SK-N-SH treated with all-trans-retinoic acid at 6 μM for 48 hours (cell line): ENCODE results near the gene CCM2L.

Source experiments
- ARNTL ChIP-seq: fragments of 450-650 bp; formaldehyde crosslinking; IDR thresholded peaks from 2 replicates; pipeline ENCODE4 v1.5.0; 2020; ENCODE audit warnings: low read depth, mild to moderate bottlenecking, moderate library complexity, borderline replicate concordance
- BACH2 ChIP-seq: fragments of 250-450 bp; sonication (Bioruptor Pico); IDR thresholded peaks from 2 replicates; pipeline ENCODE4 v1.9.0; 2021; ENCODE audit warnings: mild to moderate bottlenecking, borderline replicate concordance
- ESRRG ChIP-seq: fragments of 250-450 bp; sonication (Bioruptor Pico); IDR thresholded peaks from 2 replicates; pipeline ENCODE4 v1.6.1; 2021; ENCODE audit warnings: mild to moderate bottlenecking
- ISL1 ChIP-seq: fragments of 250-450 bp; sonication (Bioruptor Pico); IDR thresholded peaks from 2 replicates; pipeline ENCODE4 v2.1.2; 2022; ENCODE audit warnings: mild to moderate bottlenecking, moderate library complexity
- POU6F1 ChIP-seq: fragments of 250-450 bp; sonication (Bioruptor Pico); IDR thresholded peaks from 2 replicates; pipeline ENCODE4 v1.8.0; 2021; ENCODE audit warnings: low read depth, mild to moderate bottlenecking, moderate library complexity, borderline replicate concordance
- PPARA ChIP-seq: fragments of 250-450 bp; sonication (Bioruptor Pico); IDR thresholded peaks from 2 replicates; pipeline ENCODE4 v1.5.0; 2020; ENCODE audit warnings: mild to moderate bottlenecking, borderline replicate concordance
- SNAI2 ChIP-seq: fragments of 250-450 bp; sonication (Bioruptor Pico); IDR thresholded peaks from 2 replicates; pipeline ENCODE4 v1.5.0; 2020; ENCODE audit warnings: mild to moderate bottlenecking, moderate library complexity
- TSHZ2 ChIP-seq: fragments of 250-450 bp; sonication (Bioruptor Pico); IDR thresholded peaks from 2 replicates; pipeline ENCODE4 v1.5.0; 2020; ENCODE audit warnings: mild to moderate bottlenecking, moderate library complexity
- ZFP3 ChIP-seq: fragments of 250-450 bp; sonication (Bioruptor Pico); IDR thresholded peaks from 2 replicates; pipeline ENCODE4 v1.5.0; 2020; ENCODE audit warnings: mild to moderate bottlenecking, moderate library complexity
- ZFP30 ChIP-seq: fragments of 450-650 bp; formaldehyde crosslinking; IDR thresholded peaks from 2 replicates; pipeline ENCODE4 v1.5.0; 2022; ENCODE audit warnings: mild to moderate bottlenecking, moderate library complexity
- ZNF565 ChIP-seq: fragments of 450-650 bp; formaldehyde crosslinking; conservative IDR thresholded peaks from 2 replicates; pipeline ENCODE4 v1.5.0; 2020; ENCODE audit warnings: low read depth, mild to moderate bottlenecking, moderate library complexity
- TF ChIP-seq, protein P1 (sequence below): fragments of 250-450 bp; sonication (Bioruptor Pico); IDR thresholded peaks from 2 replicates; pipeline ENCODE4 v1.8.0; 2020; ENCODE audit warnings: mild to moderate bottlenecking, moderate library complexity, borderline replicate concordance
- TF ChIP-seq, protein P2 (sequence below): fragments of 250-450 bp; sonication (Bioruptor Pico); IDR thresholded peaks from 2 replicates; pipeline ENCODE4 v1.5.1; 2020; ENCODE audit warnings: low read depth, mild to moderate bottlenecking, moderate library complexity

GRCh38 chr20:31988430-31989015 is 21.7 kb upstream of the CCM2L start:
- TF ChIP-seq, protein P1, sequence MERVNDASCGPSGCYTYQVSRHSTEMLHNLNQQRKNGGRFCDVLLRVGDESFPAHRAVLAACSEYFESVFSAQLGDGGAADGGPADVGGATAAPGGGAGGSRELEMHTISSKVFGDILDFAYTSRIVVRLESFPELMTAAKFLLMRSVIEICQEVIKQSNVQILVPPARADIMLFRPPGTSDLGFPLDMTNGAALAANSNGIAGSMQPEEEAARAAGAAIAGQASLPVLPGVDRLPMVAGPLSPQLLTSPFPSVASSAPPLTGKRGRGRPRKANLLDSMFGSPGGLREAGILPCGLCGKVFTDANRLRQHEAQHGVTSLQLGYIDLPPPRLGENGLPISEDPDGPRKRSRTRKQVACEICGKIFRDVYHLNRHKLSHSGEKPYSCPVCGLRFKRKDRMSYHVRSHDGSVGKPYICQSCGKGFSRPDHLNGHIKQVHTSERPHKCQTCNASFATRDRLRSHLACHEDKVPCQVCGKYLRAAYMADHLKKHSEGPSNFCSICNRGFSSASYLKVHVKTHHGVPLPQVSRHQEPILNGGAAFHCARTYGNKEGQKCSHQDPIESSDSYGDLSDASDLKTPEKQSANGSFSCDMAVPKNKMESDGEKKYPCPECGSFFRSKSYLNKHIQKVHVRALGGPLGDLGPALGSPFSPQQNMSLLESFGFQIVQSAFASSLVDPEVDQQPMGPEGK (CRISPR knock-in tag), result no peak
- TF ChIP-seq ZFP3 (CRISPR knock-in tag), result no peak
- no peak for TF ChIP-seq PPARA (CRISPR knock-in tag)
- no peak for TF ChIP-seq ZFP30 (CRISPR knock-in tag)
- no peak for TF ChIP-seq ISL1 (CRISPR knock-in tag)
- no peak for TF ChIP-seq POU6F1 (CRISPR knock-in tag)
- no peak for TF ChIP-seq ARNTL (CRISPR knock-in tag)
- TF ChIP-seq SNAI2, result no peak
- no peak for TF ChIP-seq ESRRG (CRISPR knock-in tag)
- no peak for TF ChIP-seq TSHZ2 (CRISPR knock-in tag)
- no peak for TF ChIP-seq BACH2
- TF ChIP-seq ZNF565 (CRISPR knock-in tag), result no peak
- TF ChIP-seq, protein P2, sequence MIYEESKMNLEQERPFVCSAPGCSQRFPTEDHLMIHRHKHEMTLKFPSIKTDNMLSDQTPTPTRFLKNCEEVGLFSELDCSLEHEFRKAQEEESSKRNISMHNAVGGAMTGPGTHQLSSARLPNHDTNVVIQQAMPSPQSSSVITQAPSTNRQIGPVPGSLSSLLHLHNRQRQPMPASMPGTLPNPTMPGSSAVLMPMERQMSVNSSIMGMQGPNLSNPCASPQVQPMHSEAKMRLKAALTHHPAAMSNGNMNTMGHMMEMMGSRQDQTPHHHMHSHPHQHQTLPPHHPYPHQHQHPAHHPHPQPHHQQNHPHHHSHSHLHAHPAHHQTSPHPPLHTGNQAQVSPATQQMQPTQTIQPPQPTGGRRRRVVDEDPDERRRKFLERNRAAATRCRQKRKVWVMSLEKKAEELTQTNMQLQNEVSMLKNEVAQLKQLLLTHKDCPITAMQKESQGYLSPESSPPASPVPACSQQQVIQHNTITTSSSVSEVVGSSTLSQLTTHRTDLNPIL (CRISPR knock-in tag), result no peak
